Kidney tubule cell (primary cell): ENCODE data around the gene BCORL1.
A peak's percentile ranks its signal among the peaks of the same experiment; 100 is the strongest.

Experiments used
- DNase-seq: peaks from one replicate; pipeline ENCODE4 v3.0.0-alpha.2; 2018; ENCODE audit warnings: low spot score

BCORL1 gene

DNA sequence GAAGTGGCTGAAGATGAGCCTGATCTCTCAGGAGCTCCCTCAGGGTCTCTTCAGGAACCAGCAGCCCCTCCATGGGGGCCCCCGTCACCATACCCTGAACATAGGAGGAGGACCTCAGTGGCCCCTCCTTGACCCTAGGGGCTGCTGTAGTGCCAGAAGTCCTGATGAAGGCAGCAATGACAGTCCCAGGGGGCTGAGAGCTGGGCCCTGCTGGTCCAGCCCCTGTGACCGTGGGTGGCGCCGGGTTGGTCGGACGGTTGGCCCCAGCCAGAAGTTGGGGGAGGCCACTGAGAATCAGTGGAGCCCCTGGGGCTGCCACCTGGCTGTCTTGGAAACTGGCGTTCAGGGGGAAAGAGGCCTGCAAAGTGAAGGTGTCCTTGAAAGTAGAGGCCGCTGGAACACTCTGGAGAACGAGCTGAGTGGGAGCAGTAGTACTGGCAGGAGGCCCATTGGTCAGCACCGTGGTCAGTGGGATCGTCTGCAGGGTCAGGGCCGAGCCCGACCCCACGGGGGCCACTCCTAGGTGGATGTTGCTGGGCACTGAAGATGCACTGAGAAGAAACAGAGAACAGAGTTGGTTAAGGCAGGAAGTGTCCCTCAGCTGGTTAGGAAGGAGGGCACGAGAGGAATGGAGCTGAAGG, 84.7 kb downstream of the BCORL1 start:
- DNase-seq, result no peak

DNA sequence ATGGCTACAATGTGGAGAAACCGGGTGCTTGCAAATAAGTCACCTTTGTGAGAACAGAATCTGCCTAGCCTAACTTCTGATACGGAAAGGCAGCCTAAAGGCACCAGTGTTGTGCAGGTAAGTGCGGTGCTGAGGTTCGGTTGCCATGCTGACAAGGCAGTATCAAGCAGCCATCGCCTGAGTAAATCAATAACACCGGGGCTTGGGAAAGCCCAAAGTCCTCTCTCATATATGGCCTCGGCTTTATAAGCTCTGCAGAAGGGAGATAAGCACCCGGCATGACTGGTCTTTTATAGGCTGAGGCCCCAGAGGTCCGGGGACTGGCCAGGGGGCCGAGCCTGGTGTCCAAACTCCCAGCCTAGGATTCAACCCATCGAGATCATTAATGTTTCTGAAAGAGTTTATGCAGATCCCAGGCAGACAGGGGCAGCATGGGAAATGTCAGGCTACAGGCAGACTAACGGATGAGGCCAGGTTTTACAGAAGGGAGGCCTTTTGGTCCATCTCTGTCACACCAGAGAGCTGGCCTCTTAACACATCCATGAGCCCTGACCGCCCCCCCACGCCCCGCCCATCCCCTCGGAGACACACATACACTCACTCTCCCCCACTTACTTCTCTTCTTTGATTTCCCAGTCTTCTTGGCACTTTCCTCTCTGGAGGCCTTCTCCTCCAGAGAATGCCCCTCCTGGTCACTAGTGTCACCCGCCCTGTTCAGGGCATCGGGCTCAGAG, 89.3 kb downstream of the BCORL1 start:
- no peak for DNase-seq

DNA sequence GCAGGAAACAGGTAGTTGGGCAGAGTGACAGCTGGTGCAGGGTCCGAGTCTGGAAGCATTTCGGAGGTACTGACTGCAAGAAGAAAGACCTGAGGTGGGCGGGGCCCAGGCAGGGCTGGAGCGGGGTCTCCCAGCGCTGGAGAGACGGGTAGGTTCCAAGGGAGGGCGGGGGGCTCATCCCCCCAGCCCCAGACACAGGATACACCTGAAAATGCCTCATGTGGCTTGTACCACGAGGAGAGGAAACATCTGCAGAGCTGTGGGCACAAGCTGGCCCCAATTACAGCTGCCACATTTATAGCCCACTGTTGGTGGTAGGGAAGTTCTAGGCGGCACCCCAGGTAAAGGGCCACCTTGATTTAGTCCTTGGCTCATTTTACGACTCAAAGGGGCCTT, 89.9 kb downstream of the BCORL1 start:
- DNase-seq, result no peak

DNA sequence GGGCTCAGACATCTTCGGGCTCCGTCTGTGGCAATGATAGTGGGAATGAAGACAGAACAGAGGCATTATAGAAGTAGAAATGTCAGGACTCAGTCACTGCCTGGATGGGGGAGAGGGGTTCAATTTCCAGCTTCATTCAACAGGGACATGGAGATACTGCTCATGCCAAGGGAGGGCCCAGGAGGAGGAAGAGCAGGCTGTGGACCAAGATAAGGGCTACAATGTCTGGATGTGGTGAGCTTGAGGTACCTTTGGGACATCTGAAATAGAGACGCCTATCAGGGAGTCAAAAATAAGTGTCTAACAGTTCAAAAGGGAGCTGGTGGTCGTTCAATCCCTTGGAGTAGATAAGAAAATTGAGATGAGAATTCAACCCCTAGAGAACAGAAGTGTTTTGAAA, 93.3 kb downstream of the BCORL1 start:
- DNase-seq, result no peak

DNA sequence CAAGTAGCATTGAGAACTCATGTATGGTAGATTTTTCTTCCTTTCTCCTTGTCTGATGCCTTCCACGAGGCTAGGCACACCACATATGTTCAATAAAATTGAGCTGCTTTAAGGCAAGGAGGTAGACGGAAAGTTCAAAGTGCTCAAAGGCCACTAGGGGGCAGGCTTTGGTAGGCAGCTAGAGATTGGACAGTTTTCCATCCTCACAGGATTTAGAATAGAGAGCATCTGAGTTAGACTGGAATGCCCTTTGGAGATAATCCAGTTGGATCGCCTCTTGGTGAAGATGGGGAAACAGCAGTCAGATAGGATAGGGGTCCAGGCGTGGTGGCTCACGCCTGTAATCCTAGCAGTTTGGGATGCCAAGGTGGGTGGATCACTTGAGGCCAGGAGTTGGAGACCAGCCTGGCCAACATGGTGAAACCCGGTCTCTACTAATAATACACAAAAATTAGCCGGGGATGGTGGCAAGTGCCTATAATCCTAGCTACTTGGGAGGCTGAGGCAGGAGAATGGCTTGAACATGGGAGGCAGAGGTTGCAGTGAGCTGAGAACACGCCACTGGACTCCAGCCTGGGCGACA, 97.5 kb downstream of the BCORL1 start:
- DNase-seq, result peak; percentile 64

DNA sequence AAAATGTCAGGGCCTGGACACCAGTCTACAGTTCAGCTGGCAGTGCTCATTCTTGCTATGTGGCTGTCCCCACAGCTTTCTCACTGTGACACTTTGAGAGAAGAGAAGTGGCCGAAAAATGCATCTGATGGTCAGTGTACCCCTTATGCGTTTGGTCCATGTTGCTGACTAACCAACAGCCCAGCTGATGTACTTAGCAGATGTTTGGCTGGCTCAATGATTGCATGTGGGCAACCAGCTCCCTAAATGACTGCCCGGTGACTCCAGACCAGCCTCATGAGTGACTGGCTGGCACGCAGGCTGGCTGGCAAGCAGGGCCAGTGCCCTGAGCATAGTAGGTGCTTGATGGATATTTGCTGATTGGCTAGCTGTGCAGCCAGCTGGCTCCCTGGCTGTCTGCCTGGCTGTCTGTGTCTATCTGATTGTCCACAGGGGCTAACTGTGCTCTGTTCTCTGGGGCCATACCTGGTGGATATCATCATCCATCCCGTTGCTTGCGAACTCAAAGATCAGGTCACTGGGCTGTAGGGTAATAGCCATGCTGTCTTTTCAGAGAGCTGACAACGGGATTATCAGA, 98.4 kb downstream of the BCORL1 start:
- no peak for DNase-seq

DNA sequence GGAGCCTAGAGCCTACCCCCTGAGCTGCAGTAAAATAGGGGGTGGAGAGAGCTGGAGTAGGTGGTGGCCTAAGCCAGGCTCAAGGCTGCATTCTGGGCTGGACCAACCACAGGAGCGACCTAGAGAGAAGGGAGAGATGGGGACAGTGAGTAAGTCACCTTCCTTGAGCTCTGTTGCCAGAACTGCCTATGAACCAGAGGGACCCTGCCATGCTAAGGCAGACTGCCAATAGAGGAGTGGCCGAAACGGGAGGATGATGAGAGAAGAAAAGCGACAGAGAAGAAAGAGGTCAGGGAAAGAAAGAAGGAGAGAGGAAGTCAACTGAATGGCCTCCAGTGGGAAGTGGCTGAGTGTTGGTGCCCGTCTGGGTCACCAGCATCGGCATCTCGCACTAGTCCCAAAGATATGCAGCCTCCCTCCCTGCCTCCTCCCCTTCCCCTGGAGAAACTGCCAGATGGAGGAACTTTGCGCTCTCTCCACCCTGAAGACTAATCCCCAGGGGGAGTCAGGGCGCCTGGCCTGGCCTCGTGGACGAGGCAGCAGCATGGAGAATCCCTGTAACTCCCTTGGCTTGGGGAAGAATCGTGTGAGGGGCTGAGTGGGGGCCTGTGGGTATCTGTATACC, 99.1 kb downstream of the BCORL1 start:
- no peak for DNase-seq

DNA sequence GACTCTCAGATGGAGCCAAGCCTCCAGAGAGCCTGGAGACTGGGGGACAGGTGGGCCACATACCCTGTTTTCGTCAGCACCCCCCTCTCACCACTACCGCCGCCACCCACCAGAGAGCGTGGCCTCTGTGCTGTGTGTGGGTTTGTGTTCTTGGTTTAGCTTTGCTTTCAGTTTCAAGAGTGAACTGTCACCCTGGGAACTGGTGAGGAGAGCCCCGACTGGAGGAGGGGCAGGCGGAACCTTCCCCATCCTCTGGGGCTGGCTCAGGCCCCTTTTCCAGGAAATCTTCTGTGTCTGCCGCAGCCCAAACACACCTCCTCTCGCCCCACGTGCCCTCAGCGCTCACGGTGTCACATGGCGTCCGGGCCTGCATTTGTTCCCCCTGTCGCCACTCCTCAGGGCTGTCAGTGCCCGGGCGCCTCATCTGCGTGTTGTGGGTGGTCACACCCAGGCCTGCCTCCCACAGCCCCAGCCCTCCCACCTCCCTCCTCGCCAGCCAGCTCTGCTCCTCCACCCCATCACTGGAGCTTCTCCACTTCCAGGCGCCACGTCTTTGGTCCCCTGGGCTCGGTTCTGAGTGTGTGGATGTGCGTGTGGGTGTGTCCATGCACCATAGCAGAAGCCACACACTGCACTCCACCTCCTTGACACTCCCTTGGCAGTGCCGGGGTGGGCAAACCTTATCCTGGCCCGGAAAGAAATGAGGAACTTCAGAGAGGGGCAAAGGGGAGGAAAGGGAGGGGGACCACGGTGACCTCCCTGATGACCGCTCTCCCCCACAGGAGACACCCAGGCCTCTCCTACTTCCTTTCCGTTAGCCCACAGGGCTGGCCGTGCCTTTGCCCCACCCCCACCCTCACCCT, 100.0 kb downstream of the BCORL1 start:
- no peak for DNase-seq

DNA sequence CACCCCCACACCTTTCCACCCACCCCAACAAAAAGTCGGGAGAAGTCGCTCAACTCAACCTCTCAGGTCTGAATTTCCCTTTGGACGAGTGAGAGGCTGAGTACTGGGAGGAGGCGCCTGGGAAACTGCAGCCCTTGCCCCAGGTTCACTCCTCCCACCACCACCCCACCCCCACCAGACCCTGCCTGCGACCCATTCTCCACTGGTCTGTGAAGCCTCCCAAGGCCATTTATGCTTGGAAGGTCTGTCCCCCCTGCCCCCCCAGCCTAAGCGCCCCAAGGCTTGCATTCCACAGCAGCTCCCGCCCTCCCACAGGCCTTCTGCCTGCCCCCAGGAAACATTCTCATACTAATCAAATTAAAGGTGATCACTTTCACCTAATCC, 100.7 kb downstream of the BCORL1 start:
- DNase-seq, result no peak

DNA sequence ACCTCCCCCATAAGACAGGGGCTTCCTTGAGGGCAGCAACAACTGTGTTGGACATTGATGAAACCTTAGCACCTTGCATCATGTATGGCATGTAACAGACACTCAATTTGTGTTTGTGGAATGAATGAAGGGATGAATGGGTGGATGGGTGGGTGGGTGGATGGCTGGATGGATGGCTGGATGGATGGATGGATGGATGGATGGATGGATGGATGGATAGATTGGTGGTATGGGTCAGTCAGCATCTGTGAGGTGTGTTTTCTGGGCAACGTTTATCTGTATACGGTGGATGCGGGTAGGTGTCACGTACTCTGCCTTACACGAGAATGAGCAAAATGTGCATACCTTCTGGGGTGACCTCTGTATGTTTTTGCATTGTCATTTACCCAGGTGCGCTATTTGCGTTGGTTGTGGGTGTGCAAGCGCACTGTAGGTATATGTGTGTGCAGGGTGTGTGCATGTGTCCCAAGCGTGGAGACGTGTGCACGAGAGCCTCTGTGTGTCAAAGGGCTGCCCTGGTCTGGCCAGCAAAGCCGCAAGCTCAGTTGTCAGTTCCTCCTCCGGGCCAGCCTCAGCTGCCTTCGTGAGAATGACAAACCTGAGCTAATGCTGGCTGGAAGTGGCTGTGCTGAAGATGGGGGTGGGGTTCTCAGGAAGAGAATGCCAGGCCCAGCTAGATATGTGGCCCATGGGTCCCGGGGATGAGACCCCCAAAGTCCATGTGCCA, 101.4 kb downstream of the BCORL1 start:
- no peak for DNase-seq

DNA sequence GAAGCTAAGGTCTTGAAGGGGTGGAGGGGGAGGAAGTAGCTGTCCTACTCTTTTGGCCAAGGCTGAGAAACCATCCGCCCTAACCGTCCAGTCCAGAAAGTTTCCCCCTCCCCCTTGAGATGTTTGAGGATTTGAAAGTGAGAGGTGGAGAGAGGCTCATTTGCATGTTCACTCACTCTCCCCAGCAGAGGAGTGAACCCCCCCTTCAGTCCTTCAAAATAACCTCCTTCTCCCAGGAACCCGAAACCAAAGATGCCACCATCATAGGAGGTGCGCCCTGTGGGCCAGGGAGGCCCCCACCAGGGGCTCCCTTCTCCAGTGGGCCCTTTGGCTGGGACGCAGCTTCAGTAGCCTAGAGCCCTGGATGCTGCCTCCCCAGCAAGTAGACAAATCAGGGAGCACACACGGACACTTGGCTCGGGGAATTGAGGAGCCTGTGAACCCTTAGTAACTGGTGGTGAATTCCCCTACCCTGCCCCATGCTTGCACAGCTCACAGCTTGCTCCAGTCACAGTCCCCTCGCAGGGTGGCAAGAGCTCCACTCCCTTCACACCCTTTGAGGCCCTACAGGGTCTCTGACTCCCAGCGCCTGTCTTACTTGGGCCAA, 102.3 kb downstream of the BCORL1 start:
- no peak for DNase-seq

DNA sequence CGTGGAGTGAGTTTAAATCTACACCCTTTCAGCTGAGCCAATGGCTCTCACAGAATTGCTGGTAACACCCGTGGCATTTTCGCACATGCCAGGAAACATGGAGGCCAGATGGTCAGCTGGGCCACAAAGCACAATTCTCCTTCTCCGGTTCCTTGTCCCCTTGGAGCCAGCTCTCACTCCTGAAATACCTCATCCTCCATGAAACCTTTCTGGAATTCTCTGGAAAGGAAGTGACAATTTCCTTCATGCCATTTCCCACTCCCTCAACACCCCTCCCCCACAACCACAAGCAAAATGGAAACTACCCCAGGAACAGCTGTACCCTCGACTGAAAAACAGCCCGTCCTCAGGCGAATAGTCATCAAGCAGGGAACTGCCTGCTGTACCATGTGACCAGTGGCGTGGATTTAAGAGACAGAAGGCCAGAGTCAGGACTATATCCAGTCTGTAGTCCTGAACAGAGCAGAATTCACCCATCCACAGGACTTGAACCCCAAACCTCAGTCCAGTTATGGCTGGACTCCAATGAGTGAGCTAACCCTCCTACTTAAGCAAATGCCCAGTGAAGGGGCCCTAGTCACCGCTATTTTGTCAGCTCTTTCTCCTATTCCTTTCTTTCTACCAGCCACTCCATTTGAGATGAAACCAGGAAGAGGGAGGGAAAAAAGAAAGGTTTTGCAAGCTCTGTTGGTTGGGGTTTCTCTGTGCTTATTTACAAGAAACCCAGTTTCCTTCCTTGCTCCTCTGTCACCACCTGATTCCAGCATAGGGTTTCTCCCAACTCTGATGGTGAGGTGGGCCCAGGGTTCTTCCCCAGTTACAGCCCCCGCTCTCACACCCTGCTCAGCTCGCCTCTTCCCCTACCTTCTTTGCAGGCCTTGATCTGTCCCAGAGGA, 103.4 kb downstream of the BCORL1 start:
- DNase-seq, result peak; percentile 14

DNA sequence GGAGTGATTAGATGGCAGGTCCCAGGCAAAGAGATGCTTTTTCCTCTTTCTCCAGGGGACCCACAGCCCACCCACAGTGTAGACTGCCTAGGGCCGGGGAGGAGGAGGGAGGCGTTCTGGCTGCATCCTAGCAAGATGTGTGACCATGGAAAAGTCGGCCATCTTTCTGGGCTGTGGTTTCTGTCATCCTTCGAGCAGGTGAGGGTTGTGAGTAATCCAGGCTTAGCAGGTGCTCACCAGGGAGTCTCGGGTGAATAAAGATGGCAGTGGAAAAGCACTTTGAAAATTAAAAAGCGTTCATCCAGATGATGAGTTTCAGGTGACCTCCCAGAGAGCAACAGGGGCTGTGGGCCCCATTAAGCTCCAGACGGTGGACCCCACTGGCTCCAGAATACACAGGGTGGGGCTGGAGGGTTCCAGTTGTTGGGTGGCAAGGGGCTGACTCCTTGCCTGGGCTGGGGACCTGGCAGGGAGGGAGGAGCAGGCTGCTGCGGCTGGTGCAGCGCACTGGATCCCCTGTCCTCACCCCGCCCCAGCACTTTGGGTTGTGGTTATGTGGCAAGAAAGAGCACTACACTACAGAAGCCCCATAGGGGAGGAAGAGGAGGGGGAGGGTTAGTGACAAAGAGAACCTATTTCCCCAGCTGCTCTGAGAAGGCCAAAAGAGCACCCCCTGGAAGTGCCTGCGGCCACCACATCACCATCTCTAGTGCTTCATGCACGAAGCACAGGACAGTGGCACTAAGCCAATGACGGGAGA, 104.2 kb downstream of the BCORL1 start:
- DNase-seq, result no peak

DNA sequence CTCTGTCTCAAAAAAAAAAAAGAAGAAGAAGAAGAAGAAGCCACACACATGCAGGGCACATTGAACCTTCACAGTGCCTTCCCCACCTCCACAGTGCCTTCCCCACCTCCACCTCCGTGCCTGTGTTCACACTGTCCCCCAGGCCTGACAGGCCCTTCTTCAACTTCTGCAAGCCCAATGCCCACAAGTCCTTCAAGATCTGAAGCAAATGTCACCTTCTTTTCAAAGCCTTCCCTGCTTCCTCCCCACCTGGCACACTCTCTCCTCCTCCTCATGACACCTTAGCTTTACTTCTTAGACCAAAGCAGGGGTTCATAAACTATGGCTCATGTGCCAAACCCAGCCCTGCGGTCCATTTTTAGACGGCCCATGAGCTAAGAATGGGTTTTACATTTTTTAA, 107.9 kb downstream of the BCORL1 start:
- no peak for DNase-seq

DNA sequence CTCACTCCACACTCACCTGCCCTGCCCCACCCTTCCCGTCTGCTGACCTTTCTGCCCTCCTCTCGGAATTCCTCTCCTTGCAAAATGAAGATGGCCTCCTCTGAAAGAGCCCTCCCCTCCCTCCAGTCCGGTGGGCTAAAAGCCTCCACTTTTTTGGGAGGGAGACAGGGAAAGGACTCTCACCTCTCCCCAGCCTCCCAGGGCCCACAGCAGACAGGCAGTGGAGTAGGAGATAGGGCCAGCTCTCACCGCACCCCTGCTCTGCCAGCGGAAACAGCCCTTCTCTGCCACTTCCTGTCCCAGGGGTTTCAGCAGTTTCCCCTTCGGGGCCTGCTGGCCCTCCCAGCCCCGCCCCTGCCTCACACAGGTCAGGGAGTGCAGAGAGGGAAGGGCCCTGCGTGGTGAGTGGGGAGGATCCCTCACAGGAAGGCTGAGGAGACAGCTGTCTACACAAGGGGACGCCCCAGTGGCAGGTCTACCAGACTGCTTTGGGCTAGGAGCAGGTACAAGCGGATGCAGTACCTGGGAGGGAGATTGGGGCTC, 109.6 kb downstream of the BCORL1 start:
- DNase-seq, result no peak

DNA sequence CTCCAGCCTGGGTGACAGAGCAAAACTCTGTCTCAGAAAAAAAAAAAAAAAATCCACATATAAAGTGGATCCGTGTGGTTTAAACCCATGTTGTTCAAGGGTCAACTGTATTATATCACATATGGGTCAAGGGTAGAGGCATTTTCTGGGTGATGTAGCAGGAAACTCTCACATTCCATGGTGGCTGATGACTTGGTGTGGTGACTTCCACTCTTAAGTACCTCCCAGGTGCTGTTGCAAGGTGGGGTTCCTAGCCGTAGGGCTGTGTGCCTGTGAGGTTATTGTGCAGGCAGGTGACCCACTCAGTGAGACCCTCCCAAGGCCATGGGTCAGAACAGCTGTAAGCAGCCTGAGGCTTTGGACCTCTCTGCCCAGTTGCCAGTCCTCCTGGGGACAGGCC, 110.8 kb downstream of the BCORL1 start:
- no peak for DNase-seq

DNA sequence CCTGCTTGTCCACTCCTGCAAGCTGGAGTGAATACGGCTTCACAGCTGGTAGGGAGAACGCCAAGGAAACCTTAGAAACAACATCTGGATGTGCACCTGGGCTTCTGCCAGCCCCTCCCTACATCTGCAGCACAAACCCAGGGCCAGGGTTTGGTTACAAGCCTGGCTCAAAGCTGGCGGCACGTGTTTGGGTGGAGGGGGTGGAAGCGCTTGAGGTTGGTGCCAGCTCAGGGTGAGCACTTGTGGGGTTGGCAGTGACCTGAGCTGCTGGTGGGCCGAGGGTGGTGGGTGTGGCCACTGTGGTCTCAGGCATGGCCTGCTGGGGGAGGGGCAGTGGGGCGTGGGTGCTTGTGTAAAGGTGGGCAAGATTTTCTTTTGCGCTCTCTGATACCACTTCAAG, 112.3 kb downstream of the BCORL1 start:
- no peak for DNase-seq

DNA sequence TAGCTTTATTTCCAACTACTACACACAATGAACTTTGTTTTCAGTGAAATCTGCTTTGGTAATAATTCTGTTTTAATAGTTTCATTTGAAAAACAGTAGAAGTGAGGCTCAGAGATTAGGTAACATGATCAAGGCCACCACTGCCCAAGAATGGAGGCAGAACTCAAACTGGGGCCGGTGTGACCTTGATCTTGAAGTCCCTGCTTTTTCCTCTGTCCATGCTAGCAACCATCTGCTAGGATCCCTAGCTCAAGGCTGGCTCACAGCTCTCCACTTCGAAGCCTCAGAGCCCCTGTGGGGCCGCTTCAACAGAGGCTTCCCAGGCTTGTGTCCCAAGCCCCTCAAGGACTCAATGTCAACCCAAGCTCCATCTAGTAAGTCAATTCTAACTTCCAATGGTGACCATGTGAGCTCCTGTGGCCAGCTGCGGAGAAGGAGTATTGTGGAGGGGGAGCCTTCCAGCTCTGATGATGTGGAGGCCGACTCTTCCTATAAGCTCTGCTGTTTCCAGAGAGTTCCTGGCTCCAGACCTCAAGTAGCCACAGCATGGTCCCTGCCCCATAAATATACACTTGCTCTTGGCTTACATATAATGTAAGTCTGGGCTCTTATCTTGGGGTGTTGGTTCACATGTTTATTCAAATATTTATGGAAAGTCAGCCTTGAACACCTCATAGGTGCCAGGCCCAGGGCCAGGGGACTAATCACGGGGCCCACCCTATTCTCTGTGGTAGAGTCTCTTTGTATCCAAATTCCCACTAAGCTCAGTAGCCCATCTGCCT, 113.0 kb downstream of the BCORL1 start:
- no peak for DNase-seq
